Progenitor cell of endocrine pancreas (in vitro differentiated cells): ENCODE results near the gene SPSB4. TPM values are rescaled to one million over a fixed set of nuclear protein-coding genes. Genes with fewer than 3 reads are reported as not detected.

Experiments
- DNase-seq: peaks from one replicate; pipeline ENCODE4 v3.0.0; 2021; ENCODE audit warnings: low spot score; ENCODE audit not compliant: unreplicated experiment
- H3K27ac Mint-ChIP-seq: 2 replicates; pipeline ENCODE4 v1.8.0; 2021; ENCODE audit warnings: mild to moderate bottlenecking, moderate library complexity, mixed read lengths
- H3K27me3 Mint-ChIP-seq: 2 replicates; pipeline ENCODE4 v1.8.0; 2021; ENCODE audit warnings: mixed read lengths
- H3K36me3 Mint-ChIP-seq: 2 replicates; pipeline ENCODE4 v1.8.0; 2022; ENCODE audit warnings: mixed read lengths; ENCODE audit not compliant: insufficient read depth
- H3K4me1 Mint-ChIP-seq: 2 replicates; pipeline ENCODE4 v1.8.0; 2021; ENCODE audit warnings: low read depth, mixed read lengths
- H3K4me3 Mint-ChIP-seq: 2 replicates; pipeline ENCODE4 v1.8.0; 2021; ENCODE audit warnings: low read depth, mild to moderate bottlenecking, moderate library complexity, mixed read lengths
- H3K9me3 Mint-ChIP-seq: 2 replicates; pipeline ENCODE4 v1.8.0; 2021; ENCODE audit warnings: low read depth, mixed read lengths
- CTCF ChIP-seq: fragments of 200-600 bp; sonication (generic); IDR thresholded peaks from one replicate; pipeline ENCODE4 v1.5.0; 2021; ENCODE audit warnings: antibody characterized with exemption, mild to moderate bottlenecking; ENCODE audit not compliant: unreplicated experiment
- total RNA-seq: library from RNA; stranded (reverse); gene quantifications from 2 replicates; pipeline ENCODE4 v1.2.1, GENCODE V29; 2021

Gene SPSB4
- total RNA-seq, 1 donor from 2014 or later, result 9.5 TPM

- H3K4me3 Mint-ChIP-seq, result no peak overlapping the region
- DNase-seq, result no peak
- H3K4me1 Mint-ChIP-seq, result no peaks in the 10 kb centered on the region
- H3K9me3 Mint-ChIP-seq, result peaks cover 3% of the 10 kb centered on the region
- no peak for TF ChIP-seq CTCF
- H3K27me3 Mint-ChIP-seq, result no peaks in the 10 kb centered on the region
- no peak overlapping the region for H3K27ac Mint-ChIP-seq
- H3K36me3 Mint-ChIP-seq, result peaks cover 2% of the 10 kb centered on the region
These were observed 126.9 kb downstream of the SPSB4 start for GRCh38 chr3:141178026-141178425.

GRCh38 chr3:141178551-141178950, 127.4 kb downstream of the SPSB4 start:
- TF ChIP-seq CTCF, result no peak
- Mint-ChIP-seq H3K4me3 (no peak overlapping the region), H3K4me1 (no peaks in the 10 kb centered on the region), H3K27ac (no peak overlapping the region), H3K27me3 (no peaks in the 10 kb centered on the region), H3K9me3 (peaks cover 3% of the 10 kb centered on the region), H3K36me3 (peaks cover 2% of the 10 kb centered on the region)
- no peak for DNase-seq

DNA sequence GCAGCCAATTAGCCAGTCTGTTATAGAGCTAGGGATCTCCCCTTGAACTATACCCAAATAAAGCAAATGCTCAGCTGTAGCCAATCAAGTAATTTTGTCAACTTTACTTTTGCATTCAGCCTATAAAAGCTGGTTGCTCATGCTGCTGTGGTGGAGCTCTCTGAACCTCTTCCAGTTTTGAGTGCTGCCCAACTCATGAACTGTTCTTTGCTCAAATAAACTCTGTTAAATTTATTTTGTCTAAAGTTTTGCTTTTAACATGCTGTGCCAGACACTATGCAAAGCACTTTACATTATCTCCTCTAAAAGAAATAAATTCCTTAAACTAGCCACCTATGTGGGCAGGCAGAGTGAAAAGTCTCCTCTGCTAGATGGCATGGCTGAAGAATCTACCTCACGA, 128.8 kb downstream of the SPSB4 start:
- Mint-ChIP-seq H3K27me3 (no peaks in the 10 kb centered on the region), H3K4me3 (no peak overlapping the region), H3K36me3 (peaks cover 2% of the 10 kb centered on the region), H3K27ac (no peak overlapping the region), H3K4me1 (no peaks in the 10 kb centered on the region), H3K9me3 (peaks cover 3% of the 10 kb centered on the region)
- DNase-seq, result no peak
- no peak for TF ChIP-seq CTCF

GRCh38 chr3:141181196-141181595, 130.0 kb downstream of the SPSB4 start:
- no peak for TF ChIP-seq CTCF
- no peak overlapping the region for H3K27ac Mint-ChIP-seq
- H3K4me3 Mint-ChIP-seq, result no peak overlapping the region

GRCh38 chr3:141181819-141182218, 130.7 kb downstream of the SPSB4 start:
- Mint-ChIP-seq H3K4me1 (no peaks in the 10 kb centered on the region), H3K4me3 (no peak overlapping the region), H3K9me3 (peaks cover 3% of the 10 kb centered on the region), H3K27me3 (peaks cover 3% of the 10 kb centered on the region), H3K27ac (no peak overlapping the region), H3K36me3 (peaks cover 2% of the 10 kb centered on the region)
- no peak for TF ChIP-seq CTCF
- no peak for DNase-seq

More at GRCh38 chr3:141181196-141181595, 130.0 kb downstream of the SPSB4 start:
- H3K9me3 Mint-ChIP-seq, result peaks cover 3% of the 10 kb centered on the region
- H3K27me3 Mint-ChIP-seq, result no peaks in the 10 kb centered on the region
- H3K4me1 Mint-ChIP-seq, result no peaks in the 10 kb centered on the region
- DNase-seq, result no peak
- H3K36me3 Mint-ChIP-seq, result peaks cover 2% of the 10 kb centered on the region
